GM12891 (cell line): ENCODE data around the gene BOD1L1.

Experiments used
- DNase-seq: peaks from one replicate; pipeline ENCODE4 v3.0.0; 2011; ENCODE audit warnings: low spot score; ENCODE audit not compliant: insufficient read length
- FAIRE-seq: peaks from 2 replicates; lab custom pipeline; 2011; peaks lifted over from hg19 to GRCh38; lab: Jason Lieb, UNC
- PAX5 ChIP-seq: IDR thresholded peaks from 2 replicates; pipeline ENCODE4 v1.6.1; 2011; ENCODE audit warnings: low read length, moderate library complexity, mild to moderate bottlenecking; ENCODE audit not compliant: insufficient read depth, severe bottlenecking
- POLR2A ChIP-seq: IDR thresholded peaks from 2 replicates; pipeline ENCODE4 v1.6.1; 2011; ENCODE audit warnings: low read depth, low read length, control low read depth
- POLR2AphosphoS5 ChIP-seq: IDR thresholded peaks from 2 replicates; pipeline ENCODE4 v1.6.1; 2011; ENCODE audit warnings: low read depth, low read length, control low read depth
- POU2F2 ChIP-seq: IDR thresholded peaks from 2 replicates; pipeline ENCODE4 v1.6.1; 2011; ENCODE audit warnings: low read depth, mild to moderate bottlenecking, control low read depth, low read length, moderate library complexity
- SPI1 ChIP-seq: IDR thresholded peaks from 2 replicates; pipeline ENCODE4 v1.6.1; 2011; ENCODE audit warnings: low read depth, low read length, control low read depth
- TAF1 ChIP-seq: IDR thresholded peaks from 2 replicates; pipeline ENCODE4 v1.6.1; 2011; ENCODE audit warnings: low read depth, low read length, control low read depth

BOD1L1 gene

DNA sequence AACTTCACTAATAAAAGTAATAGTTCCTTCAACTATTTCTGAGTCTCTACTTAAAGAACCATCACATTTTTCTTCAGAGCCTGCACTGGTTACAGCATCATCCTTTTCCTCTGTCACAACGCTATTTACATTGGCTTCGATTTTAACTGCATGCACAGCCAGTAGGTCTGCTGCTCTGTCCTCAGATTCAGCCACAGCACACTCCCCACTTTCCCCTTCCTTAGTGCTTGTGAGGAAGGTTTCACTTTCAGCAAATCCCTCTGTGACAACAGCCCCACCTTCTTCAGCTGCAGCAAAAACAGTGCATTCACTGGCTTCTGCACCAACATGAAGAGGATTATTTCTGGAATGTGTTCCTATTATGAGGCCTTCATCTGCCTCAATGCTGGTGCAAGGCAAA lies 25.7 kb downstream of the BOD1L1 start:
- no peak for DNase-seq
- FAIRE-seq, result no peak
- no peak for TF ChIP-seq TAF1
- TF ChIP-seq SPI1, result no peak
- TF ChIP-seq POLR2A, result no peak
- no peak for TF ChIP-seq POU2F2
- TF ChIP-seq POLR2AphosphoS5, result no peak
- TF ChIP-seq PAX5, result no peak

GRCh38 chr4:13601048-13601447 lies 26.5 kb downstream of the BOD1L1 start:
- no peak for DNase-seq
- TF ChIP-seq SPI1, result peak; percentile 91
- TF ChIP-seq POLR2A, result no peak
- no peak for TF ChIP-seq PAX5
- TF ChIP-seq POLR2AphosphoS5, result no peak
- no peak for TF ChIP-seq TAF1
- peak; percentile 82 for FAIRE-seq

DNA sequence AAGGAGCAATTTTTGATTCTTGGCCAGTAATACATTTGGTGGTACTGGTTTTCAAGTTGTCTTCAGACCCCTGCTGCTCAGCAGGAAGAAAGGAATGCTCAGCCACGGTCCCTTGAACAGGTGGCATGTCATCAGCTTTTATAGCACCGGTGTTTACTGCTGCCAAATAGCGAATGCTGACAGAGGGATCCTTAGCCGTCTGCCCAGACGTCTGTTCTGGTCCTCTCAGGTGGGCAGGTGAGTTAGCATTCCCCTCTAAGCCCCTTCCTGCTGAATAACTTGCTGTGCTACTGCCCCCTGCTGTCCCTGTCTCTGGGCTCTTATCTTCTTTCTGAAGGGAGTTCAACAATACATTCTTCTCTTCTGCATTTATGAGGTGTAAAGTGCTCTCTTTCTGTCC lies 28.4 kb downstream of the BOD1L1 start:
- TF ChIP-seq POU2F2 (no peak), SPI1 (no peak), TAF1 (no peak), PAX5 (no peak), POLR2A (no peak), POLR2AphosphoS5 (no peak; the same call in 1 of the 2 replicates)
- DNase-seq, result no peak
- FAIRE-seq, result no peak

GRCh38 chr4:13597604-13598003 lies 29.9 kb downstream of the BOD1L1 start:
- FAIRE-seq (no peak), DNase-seq (no peak)
- no peak for TF ChIP-seq POU2F2
- no peak for TF ChIP-seq TAF1
- TF ChIP-seq PAX5, result no peak
- TF ChIP-seq POLR2AphosphoS5, result no peak
- TF ChIP-seq POLR2A, result no peak
- no peak for TF ChIP-seq SPI1

- no peak for DNase-seq
- no peak for FAIRE-seq
- TF ChIP-seq POLR2A, result no peak
- no peak for TF ChIP-seq TAF1
- no peak for TF ChIP-seq SPI1
- TF ChIP-seq POU2F2, result no peak
- TF ChIP-seq POLR2AphosphoS5, result no peak
- no peak for TF ChIP-seq PAX5
These were observed 30.4 kb downstream of the BOD1L1 start for GRCh38 chr4:13597141-13597540.

GRCh38 chr4:13592220-13592619 lies 35.3 kb downstream of the BOD1L1 start:
- FAIRE-seq, result no peak
- TF ChIP-seq POLR2AphosphoS5, result no peak
- TF ChIP-seq PAX5, result no peak
- no peak for TF ChIP-seq POU2F2
- TF ChIP-seq TAF1, result no peak
- TF ChIP-seq POLR2A, result no peak
- no peak for TF ChIP-seq SPI1
- DNase-seq, result no peak

DNA sequence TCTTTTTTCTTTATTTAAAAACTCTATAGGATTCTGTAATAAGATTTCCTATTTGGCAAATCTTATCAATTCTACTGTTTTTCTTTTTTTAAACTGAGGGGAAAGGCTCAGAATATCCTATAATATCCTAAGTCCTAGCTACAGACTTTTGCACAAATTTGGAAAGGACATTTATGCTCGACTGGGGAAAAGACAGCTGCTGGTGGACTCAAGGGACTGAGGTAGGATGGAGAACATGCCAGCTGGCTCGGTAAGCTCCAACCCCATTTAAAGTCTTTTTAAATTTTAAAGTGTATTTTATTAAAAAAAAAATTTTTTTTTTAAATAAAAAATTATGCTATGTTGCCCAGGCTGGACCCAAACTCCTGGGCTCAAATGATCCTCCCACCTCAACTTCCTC lies 36.8 kb downstream of the BOD1L1 start:
- FAIRE-seq, result no peak
- DNase-seq, result no peak
- TF ChIP-seq TAF1, result no peak
- TF ChIP-seq POLR2AphosphoS5, result no peak
- TF ChIP-seq POU2F2, result no peak
- TF ChIP-seq PAX5, result no peak
- TF ChIP-seq POLR2A, result no peak
- TF ChIP-seq SPI1, result no peak

GRCh38 chr4:13588954-13589353 lies 38.6 kb downstream of the BOD1L1 start:
- TF ChIP-seq TAF1 (no peak), POLR2A (no peak), PAX5 (no peak)
- FAIRE-seq (no peak), DNase-seq (no peak)

DNA sequence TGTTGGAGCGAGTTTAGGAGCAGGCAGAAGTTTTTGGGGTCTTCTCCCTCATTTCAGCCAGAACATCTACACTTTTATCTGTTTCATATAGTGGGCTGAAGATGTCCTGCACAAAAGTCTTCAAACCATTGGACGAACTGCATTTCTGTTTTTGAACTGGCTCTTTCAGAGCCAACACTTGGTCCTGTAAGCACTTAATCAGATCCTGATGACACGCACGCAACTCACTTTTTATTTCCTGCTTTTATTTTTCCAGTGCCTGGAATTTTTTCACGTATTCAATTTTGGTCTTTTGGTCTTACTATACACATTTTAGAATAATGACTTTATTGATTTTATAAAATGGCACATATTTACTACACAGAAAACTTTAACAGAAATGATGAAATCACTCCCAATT lies 43.0 kb downstream of the BOD1L1 start:
- FAIRE-seq (no peak), DNase-seq (no peak)
- TF ChIP-seq POLR2A (no peak), POU2F2 (no peak), PAX5 (no peak), TAF1 (no peak), SPI1 (no peak), POLR2AphosphoS5 (no peak)

DNA sequence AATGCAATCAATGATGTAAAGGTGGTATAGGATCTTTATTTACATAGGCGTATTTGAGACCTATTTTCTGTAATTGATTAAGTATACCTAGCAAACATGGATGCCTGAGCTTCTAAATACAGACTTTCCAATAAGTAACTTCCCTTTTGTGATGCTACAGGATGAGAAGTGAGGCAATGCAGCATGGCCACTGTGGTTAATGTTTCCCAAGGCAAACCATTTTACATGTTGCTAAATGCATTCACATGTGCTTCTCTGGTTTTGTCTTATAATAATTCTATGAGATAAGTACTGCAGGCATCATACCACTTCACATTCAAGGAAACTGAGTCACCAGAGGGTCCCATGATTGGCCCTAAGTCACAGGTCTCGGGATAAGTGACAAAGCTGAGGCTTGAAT lies 47.5 kb downstream of the BOD1L1 start:
- no peak for DNase-seq
- no peak for FAIRE-seq
- TF ChIP-seq POU2F2 (no peak), TAF1 (no peak), POLR2A (no peak), PAX5 (no peak), POLR2AphosphoS5 (no peak), SPI1 (no peak)

DNA sequence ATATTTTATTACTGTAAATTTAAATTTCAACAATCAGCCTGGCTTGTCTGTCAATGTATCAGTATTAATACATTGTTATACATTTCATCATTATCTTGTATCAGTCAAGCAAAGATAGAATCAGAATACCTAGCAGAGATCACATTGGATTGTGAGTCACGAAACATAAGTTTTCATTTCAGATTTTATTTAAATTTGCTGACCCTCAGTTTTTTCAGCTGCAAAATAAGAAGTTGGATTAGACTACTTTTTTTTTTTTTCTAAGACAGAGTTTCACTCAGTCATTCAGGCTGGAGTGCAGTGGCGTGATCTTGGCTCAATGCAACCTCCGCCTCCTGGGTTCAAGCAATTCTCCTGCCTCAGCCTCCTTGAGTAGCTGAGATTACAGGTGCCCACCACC lies 49.9 kb downstream of the BOD1L1 start:
- FAIRE-seq (no peak), DNase-seq (no peak)
- no peak for TF ChIP-seq POU2F2
- no peak for TF ChIP-seq POLR2AphosphoS5
- no peak for TF ChIP-seq POLR2A
- TF ChIP-seq SPI1, result no peak
- no peak for TF ChIP-seq PAX5
- TF ChIP-seq TAF1, result no peak
